ENCODE results near the gene F2RL3. TPM values are rescaled to one million over a fixed set of nuclear protein-coding genes. Genes with fewer than 3 reads are reported as not detected.
A peak's percentile ranks its signal among the peaks of the same experiment; 100 is the strongest.

The F2RL3 gene
- total and polyA plus RNA-seq, 9 of the 15 experiments (the other 6 are each of a cell fraction or from before 2014, with no cell fraction given): 1.4 to 27.6 (median 11.9) TPM

DNA sequence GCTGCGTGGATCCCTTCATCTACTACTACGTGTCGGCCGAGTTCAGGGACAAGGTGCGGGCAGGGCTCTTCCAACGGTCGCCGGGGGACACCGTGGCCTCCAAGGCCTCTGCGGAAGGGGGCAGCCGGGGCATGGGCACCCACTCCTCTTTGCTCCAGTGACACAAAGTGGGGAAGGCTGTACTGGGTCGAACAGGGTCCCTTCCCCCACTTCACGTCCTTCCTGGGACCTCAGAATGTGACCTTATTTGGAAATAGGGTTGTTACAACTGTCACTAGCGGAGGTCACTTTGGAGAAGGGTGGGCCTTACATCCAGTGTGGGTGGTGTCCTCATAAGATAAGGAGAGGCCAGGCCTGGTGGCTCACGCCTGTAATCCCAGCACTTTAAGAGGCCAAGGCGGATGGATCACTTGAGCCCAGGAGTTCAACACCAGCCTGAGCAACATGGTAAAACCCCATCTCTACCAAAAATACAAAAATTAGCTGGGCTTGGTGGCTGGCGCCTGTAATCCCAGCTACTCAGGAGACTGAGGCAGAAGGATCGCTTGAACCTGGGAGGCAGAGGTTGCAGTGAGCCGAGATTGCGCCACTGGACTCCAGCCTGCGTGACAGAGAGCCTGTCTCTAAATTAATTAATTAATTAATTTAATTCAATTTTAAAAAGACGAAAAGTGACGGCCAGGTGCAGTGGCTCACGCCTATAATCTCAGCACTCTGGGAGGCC lies 1.8 kb downstream of the F2RL3 start (continued):
- TF ChIP-seq, protein P1, sequence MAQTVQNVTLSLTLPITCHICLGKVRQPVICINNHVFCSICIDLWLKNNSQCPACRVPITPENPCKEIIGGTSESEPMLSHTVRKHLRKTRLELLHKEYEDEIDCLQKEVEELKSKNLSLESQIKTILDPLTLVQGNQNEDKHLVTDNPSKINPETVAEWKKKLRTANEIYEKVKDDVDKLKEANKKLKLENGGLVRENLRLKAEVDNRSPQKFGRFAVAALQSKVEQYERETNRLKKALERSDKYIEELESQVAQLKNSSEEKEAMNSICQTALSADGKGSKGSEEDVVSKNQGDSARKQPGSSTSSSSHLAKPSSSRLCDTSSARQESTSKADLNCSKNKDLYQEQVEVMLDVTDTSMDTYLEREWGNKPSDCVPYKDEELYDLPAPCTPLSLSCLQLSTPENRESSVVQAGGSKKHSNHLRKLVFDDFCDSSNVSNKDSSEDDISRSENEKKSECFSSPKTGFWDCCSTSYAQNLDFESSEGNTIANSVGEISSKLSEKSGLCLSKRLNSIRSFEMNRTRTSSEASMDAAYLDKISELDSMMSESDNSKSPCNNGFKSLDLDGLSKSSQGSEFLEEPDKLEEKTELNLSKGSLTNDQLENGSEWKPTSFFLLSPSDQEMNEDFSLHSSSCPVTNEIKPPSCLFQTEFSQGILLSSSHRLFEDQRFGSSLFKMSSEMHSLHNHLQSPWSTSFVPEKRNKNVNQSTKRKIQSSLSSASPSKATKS (CRISPR knock-in tag; IDR thresholded peaks at IDR 0.05): no peak
- TF ChIP-seq HSF4 (CRISPR knock-in tag; IDR thresholded peaks at IDR 0.05; ENCODE audit: borderline replicate concordance): no peak
- TF ChIP-seq ZNF140 (CRISPR knock-in tag; IDR thresholded peaks at IDR 0.05): no peak
- TF ChIP-seq SMARCA4 (IDR thresholded peaks at IDR 0.05): no peak
- no peak for TF ChIP-seq ZBTB8A (IDR thresholded peaks at IDR 0.05; ENCODE audit: partially characterized antibody)
- TF ChIP-seq ZNF764 (CRISPR knock-in tag; IDR thresholded peaks at IDR 0.05; ENCODE audit: low read depth): no peak
- TF ChIP-seq ASH1L (IDR thresholded peaks at IDR 0.05; ENCODE audit: borderline replicate concordance, low read depth, partially characterized antibody): no peak
- TF ChIP-seq, protein P2, sequence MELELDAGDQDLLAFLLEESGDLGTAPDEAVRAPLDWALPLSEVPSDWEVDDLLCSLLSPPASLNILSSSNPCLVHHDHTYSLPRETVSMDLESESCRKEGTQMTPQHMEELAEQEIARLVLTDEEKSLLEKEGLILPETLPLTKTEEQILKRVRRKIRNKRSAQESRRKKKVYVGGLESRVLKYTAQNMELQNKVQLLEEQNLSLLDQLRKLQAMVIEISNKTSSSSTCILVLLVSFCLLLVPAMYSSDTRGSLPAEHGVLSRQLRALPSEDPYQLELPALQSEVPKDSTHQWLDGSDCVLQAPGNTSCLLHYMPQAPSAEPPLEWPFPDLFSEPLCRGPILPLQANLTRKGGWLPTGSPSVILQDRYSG (tag; conservative IDR thresholded peaks at IDR 0.05; ENCODE audit: low read depth): 0 out of 2 replicates have a peak, but pooled peaks have one; percentile 21
- TF ChIP-seq COPS2 (conservative IDR thresholded peaks at IDR 0.05): no peak
- no peak for TF ChIP-seq PTTG1 (tag; IDR thresholded peaks at IDR 0.05; ENCODE audit: low read depth)
- TF ChIP-seq TCFL5 (CRISPR knock-in tag; conservative IDR thresholded peaks at IDR 0.05): no peak
- TF ChIP-seq, protein P3, sequence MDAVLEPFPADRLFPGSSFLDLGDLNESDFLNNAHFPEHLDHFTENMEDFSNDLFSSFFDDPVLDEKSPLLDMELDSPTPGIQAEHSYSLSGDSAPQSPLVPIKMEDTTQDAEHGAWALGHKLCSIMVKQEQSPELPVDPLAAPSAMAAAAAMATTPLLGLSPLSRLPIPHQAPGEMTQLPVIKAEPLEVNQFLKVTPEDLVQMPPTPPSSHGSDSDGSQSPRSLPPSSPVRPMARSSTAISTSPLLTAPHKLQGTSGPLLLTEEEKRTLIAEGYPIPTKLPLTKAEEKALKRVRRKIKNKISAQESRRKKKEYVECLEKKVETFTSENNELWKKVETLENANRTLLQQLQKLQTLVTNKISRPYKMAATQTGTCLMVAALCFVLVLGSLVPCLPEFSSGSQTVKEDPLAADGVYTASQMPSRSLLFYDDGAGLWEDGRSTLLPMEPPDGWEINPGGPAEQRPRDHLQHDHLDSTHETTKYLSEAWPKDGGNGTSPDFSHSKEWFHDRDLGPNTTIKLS (IDR thresholded peaks at IDR 0.05; ENCODE audit: borderline replicate concordance, low read depth): no peak
- no peak for TF ChIP-seq KAT8 (IDR thresholded peaks at IDR 0.05; ENCODE audit: low read depth)
- TF ChIP-seq, protein P4, sequence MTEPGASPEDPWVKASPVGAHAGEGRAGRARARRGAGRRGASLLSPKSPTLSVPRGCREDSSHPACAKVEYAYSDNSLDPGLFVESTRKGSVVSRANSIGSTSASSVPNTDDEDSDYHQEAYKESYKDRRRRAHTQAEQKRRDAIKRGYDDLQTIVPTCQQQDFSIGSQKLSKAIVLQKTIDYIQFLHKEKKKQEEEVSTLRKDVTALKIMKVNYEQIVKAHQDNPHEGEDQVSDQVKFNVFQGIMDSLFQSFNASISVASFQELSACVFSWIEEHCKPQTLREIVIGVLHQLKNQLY (CRISPR knock-in tag; conservative IDR thresholded peaks at IDR 0.05): no peak
- peak; percentile 25; the same call in 1 of the 2 replicates for TF ChIP-seq NFIC (IDR thresholded peaks at IDR 0.05)
- no peak for TF ChIP-seq MED1 (CRISPR knock-in tag; IDR thresholded peaks at IDR 0.05; ENCODE audit: borderline replicate concordance)
- TF ChIP-seq, protein P5, sequence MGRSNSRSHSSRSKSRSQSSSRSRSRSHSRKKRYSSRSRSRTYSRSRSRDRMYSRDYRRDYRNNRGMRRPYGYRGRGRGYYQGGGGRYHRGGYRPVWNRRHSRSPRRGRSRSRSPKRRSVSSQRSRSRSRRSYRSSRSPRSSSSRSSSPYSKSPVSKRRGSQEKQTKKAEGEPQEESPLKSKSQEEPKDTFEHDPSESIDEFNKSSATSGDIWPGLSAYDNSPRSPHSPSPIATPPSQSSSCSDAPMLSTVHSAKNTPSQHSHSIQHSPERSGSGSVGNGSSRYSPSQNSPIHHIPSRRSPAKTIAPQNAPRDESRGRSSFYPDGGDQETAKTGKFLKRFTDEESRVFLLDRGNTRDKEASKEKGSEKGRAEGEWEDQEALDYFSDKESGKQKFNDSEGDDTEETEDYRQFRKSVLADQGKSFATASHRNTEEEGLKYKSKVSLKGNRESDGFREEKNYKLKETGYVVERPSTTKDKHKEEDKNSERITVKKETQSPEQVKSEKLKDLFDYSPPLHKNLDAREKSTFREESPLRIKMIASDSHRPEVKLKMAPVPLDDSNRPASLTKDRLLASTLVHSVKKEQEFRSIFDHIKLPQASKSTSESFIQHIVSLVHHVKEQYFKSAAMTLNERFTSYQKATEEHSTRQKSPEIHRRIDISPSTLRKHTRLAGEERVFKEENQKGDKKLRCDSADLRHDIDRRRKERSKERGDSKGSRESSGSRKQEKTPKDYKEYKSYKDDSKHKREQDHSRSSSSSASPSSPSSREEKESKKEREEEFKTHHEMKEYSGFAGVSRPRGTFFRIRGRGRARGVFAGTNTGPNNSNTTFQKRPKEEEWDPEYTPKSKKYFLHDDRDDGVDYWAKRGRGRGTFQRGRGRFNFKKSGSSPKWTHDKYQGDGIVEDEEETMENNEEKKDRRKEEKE (IDR thresholded peaks at IDR 0.05; ENCODE audit: borderline replicate concordance in 1 of 2, control insufficient read depth in 1 of 2, low read depth in 2 of 2, low read length in 1 of 2): 0 out of 4 replicates have a peak, but pooled peaks of 1 of the 2 experiments have one; percentile 32
- no peak for TF ChIP-seq CREBBP (IDR thresholded peaks at IDR 0.05; ENCODE audit: low read depth, low read length)
- no peak for TF ChIP-seq MCM5 (IDR thresholded peaks at IDR 0.05; ENCODE audit: low read depth)
